ENCODE measurements around the gene LTC4S. TPM values are rescaled to one million over a fixed set of nuclear protein-coding genes. Genes with fewer than 3 reads are reported as not detected.
A peak's percentile ranks its signal among the peaks of the same experiment; 100 is the strongest.

LTC4S gene
- polyA plus RNA-seq, 2 of the 4 experiments (the other 2 are of a cell fraction) = not detected

DNA sequence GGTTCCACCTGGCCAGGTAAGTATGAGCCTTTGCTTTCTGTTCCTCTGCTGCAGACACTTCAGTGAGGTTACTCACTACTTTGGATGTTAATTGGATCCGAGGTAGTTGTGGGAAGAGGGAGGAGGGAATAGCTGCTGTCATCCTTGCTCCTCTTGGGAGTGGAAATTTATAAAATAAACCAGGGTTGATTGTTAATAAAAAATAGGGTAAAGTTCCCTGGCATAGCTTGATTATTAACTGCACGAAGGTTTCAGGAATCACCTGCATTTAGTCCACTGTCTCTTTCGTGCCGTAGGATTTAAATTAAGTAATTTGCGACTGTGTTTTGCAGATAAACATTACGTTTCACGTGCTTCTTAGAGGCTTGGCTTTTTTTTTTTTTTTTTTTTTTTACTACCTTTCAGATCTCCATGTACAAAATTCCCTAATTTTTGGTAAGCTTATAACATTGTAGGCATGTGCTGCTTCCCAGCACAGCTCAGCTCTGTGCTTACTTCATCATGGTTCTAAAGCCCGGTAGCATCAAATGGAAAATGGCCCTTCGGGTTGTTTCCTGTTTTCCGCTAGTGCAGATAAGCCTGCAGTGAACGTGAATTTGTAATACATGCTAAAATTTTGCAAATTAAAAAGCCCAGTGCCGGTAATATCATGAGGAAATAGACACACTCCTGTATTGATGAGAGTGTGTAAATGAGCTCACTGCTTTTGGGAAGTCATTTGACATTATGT lies 26.9 kb upstream of the LTC4S start (continued):
- no peak for TF ChIP-seq FOSL2 (IDR thresholded peaks at IDR 0.05)
- no peak for TF ChIP-seq FOSL2 (CRISPR knock-in tag; IDR thresholded peaks at IDR 0.05)
- TF ChIP-seq RAD21 (conservative IDR thresholded peaks at IDR 0.05 in 1 of 2, IDR thresholded peaks at IDR 0.05 in 1 of 2) = no peak

DNA sequence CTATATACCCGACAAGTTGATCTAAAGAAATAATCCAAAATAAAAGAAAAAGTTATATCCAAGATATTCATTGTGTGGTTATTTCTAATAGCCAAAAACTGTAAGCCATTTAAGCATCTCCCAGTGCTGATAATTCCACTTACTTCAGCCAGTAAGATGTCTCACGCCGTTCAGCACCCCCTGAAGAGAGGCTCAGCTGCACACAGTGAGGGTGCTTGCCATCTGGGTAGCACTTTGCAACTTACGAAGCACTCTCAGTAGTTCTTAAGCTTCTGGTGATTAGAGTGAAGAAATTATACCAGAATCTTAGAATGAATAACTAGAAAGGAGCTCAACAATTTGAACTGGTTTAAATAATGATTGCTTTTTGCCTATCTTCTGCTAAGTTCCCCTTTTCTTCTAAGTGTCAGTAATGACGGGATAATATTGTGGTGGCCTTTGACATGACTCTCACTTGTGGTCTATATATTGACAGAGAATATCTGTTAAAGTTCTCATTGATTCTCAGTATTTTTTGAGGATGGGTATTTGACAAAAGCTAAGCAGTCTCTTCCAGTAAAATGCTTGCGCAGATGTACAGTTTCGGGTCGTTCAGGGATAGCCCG lies 26.2 kb upstream of the LTC4S start:
- no peak for DNase-seq (ENCODE audit: low read depth in 1 of 2, low spot score in 1 of 2)
- H3K4me2 ChIP-seq = no peak overlapping the region
- FAIRE-seq = no peak
- TF ChIP-seq MAX (IDR thresholded peaks at IDR 0.05) = no peak
- H3K4me3 ChIP-seq = no peak overlapping the region
- no peaks in the 10 kb centered on the region for H3K9me3 ChIP-seq
- WGBS (ENCODE audit: missing lambda C conversion rate) = 97% methylated on average over 9 of the region's 9 CpGs
- peaks cover 32% of the 10 kb centered on the region for H3K4me1 ChIP-seq
- CTCF ChIA-PET = interaction anchor here (1.4 to 5.5 kb wide), 5 partner anchors 9 to 179 kb away, joined by 3 to 26 read pairs (median 8); partner anchors contain the start of gene LTC4S
- no peak overlapping the region for H3K27ac ChIP-seq
- POLR2A ChIA-PET = no interaction called here
- ATAC-seq = no peak

DNA sequence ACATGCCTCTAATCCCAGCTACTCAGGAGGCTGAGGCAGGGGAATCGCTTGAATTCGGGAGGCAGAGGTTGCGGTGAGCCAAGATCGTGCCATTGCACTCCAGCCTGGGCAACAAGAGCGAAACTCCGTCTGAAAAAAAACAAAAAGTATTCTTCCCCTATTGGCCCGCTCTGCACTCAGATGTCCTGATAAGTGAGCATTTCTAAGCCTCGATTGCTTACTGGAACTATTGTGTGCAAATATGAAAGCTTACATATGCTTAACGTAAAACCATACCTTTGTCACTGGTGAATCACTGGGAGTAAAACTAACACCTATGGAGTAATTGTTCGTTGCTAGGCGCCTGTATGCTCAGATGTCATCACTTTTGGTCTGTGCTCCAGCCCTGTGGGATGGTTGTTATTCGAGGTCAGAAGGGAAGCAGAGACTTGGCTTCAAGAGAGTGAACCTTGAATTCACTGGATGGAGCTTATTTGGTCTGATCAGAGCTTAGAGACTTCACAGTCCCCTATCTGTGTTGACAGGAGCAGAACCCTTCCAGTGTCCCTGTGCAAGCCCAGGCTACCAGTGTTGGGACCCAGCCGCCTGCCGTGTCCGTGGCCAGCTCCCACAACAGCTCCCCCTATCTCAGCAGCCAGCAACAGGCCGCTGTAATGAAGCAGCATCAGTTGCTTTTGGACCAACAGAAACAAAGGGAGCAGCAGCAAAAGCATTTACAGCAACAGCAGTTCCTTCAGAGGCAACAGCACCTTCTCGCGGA lies 25.3 kb upstream of the LTC4S start:
- TF ChIP-seq, protein P1, sequence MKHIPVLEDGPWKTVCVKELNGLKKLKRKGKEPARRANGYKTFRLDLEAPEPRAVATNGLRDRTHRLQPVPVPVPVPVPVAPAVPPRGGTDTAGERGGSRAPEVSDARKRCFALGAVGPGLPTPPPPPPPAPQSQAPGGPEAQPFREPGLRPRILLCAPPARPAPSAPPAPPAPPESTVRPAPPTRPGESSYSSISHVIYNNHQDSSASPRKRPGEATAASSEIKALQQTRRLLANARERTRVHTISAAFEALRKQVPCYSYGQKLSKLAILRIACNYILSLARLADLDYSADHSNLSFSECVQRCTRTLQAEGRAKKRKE (CRISPR knock-in tag; IDR thresholded peaks at IDR 0.05; ENCODE audit: low read depth) = no peak
- TF ChIP-seq CHD4 (IDR thresholded peaks at IDR 0.05; ENCODE audit: borderline replicate concordance) (no peak), POLR2A (IDR thresholded peaks at IDR 0.05; ENCODE audit: low read length) (no peak), NPAS2 (CRISPR knock-in tag; IDR thresholded peaks at IDR 0.05; ENCODE audit: borderline replicate concordance) (no peak), FOSB (CRISPR knock-in tag; IDR thresholded peaks at IDR 0.05) (no peak), CTCF (IDR thresholded peaks at IDR 0.05) (0 out of 3 replicates have a peak, but pooled peaks have one; percentile 9), RAD21 (conservative IDR thresholded peaks at IDR 0.05 in 1 of 2, IDR thresholded peaks at IDR 0.05 in 1 of 2) (no peak), HOXB5 (CRISPR knock-in tag; IDR thresholded peaks at IDR 0.05) (no peak), NR3C1 (IDR thresholded peaks at IDR 0.05) (no peak)
- H3K27ac ChIP-seq = no peak overlapping the region
- ATAC-seq (0 out of 6 replicates have a peak, but pooled peaks of 1 of the 2 experiments have one; percentile 30), FAIRE-seq (no peak), DNase-seq (ENCODE audit: low read depth in 1 of 2, low spot score in 1 of 2) (no peak)
- CTCF ChIA-PET = interaction anchor here (1.2 to 5.5 kb wide), 5 partner anchors 8 to 323 kb away, joined by 3 to 26 read pairs (median 8); partner anchors contain the start of gene LTC4S
- no peak overlapping the region for H3K4me2 ChIP-seq
- WGBS (ENCODE audit: missing lambda C conversion rate) = 96% methylated on average over 18 of the region's 18 CpGs
- peaks cover 25% of the 10 kb centered on the region for H3K4me1 ChIP-seq
- H3K9me3 ChIP-seq = no peaks in the 10 kb centered on the region
- no peak overlapping the region for H3K4me3 ChIP-seq
- POLR2A ChIA-PET = no interaction called here

DNA sequence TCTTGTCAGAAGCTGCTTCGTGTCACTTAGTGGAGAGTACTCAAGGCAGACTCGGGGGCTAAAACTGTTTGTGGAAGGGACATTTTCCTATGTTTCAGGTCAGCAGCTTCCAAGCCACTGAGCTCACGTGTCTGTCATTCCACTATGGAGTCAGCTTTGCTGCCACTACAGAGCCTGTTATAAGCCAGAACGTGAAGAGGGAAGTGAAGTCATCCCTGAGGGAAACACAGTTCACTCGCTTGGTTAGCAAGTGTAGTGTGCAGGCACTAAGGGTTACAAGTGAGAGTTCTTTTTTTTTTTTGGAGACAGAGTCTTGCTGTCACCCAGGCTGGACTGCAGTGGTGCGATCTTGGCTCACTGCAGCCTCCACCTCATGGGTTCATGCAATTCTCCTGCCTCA lies 24.5 kb upstream of the LTC4S start:
- ChIA-PET POLR2A (no interaction called here), CTCF (interaction anchor here (1.0 to 5.5 kb wide), 6 partner anchors 8 to 322 kb away, joined by 3 to 26 read pairs (median 6); partner anchors contain the start of gene LTC4S)
- Histone ChIP-seq H3K27ac (no peak overlapping the region), H3K4me3 (no peak overlapping the region), H3K9me3 (no peaks in the 10 kb centered on the region), H3K4me1 (peaks cover 20% of the 10 kb centered on the region), H3K4me2 (no peak overlapping the region)
- no peak for FAIRE-seq
- 90% methylated on average over 6 of the region's 6 CpGs for WGBS (ENCODE audit: missing lambda C conversion rate)
- no peak for ATAC-seq
- no peak for DNase-seq (ENCODE audit: low read depth in 1 of 2, low spot score in 1 of 2)
- no peak for TF ChIP-seq GATA3 (IDR thresholded peaks at IDR 0.05; ENCODE audit: borderline replicate concordance)
- TF ChIP-seq NPAS2 (CRISPR knock-in tag; IDR thresholded peaks at IDR 0.05; ENCODE audit: borderline replicate concordance) = no peak
- TF ChIP-seq ZFP36 (IDR thresholded peaks at IDR 0.05; ENCODE audit: borderline replicate concordance, partially characterized antibody) = no peak
- no peak for TF ChIP-seq MAX (IDR thresholded peaks at IDR 0.05)
- TF ChIP-seq PHF8 (IDR thresholded peaks at IDR 0.05; ENCODE audit: borderline replicate concordance, low read depth) = no peak
- no peak for TF ChIP-seq ZNF302 (CRISPR knock-in tag; IDR thresholded peaks at IDR 0.05)
- TF ChIP-seq USF2 (IDR thresholded peaks at IDR 0.05) = no peak
- TF ChIP-seq SREBF2 (IDR thresholded peaks at IDR 0.05) = no peak
- no peak for TF ChIP-seq KDM1A (IDR thresholded peaks at IDR 0.05; ENCODE audit: low read depth)
- no peak for TF ChIP-seq HDAC2 (IDR thresholded peaks at IDR 0.05)
- no peak for TF ChIP-seq CBX8 (IDR thresholded peaks at IDR 0.05)
- no peak for TF ChIP-seq ELK1 (IDR thresholded peaks at IDR 0.05; ENCODE audit: low read depth, low read length)
- TF ChIP-seq CEBPB (IDR thresholded peaks at IDR 0.05) = no peak
- no peak for TF ChIP-seq JUN (IDR thresholded peaks at IDR 0.05)
- no peak for TF ChIP-seq FOSL2 (IDR thresholded peaks at IDR 0.05)
- TF ChIP-seq FOSL2 (CRISPR knock-in tag; IDR thresholded peaks at IDR 0.05) = no peak
- no peak for TF ChIP-seq KDM5A (IDR thresholded peaks at IDR 0.05)
